K562 (cell line): ENCODE data around the gene DPEP1. TPM values are rescaled to one million over a fixed set of nuclear protein-coding genes. Genes with fewer than 3 reads are reported as not detected.

ENCODE experiments used
- CBX2 ChIP-seq: fragments of 200-600 bp; sonication (generic); IDR thresholded peaks from one replicate; pipeline ENCODE4 v1.6.1; 2012; ENCODE audit warnings: mild to moderate bottlenecking, low read length, inconsistent platforms; ENCODE audit not compliant: insufficient read depth, poor library complexity, severe bottlenecking
- ELF4 ChIP-seq: fragments of 450-650 bp; formaldehyde crosslinking; IDR thresholded peaks from 2 replicates; pipeline ENCODE4 v1.4.0; 2022; ENCODE audit warnings: missing genetic modification characterization
- HMG20A ChIP-seq: fragments of 450-650 bp; formaldehyde crosslinking; conservative IDR thresholded peaks from 2 replicates; pipeline ENCODE4 v1.4.0; 2020; ENCODE audit warnings: mild to moderate bottlenecking, mixed read lengths
- IFI16 ChIP-seq: fragments of 250-450 bp; sonication (Bioruptor Pico); IDR thresholded peaks from 2 replicates; pipeline ENCODE4 v2.1.2; 2022; ENCODE audit warnings: mild to moderate bottlenecking, inconsistent platforms
- MTF1 ChIP-seq: fragments of 250-450 bp; sonication (Bioruptor Pico); IDR thresholded peaks from 2 replicates; pipeline ENCODE4 v1.9.0; 2021; ENCODE audit warnings: moderate library complexity, mild to moderate bottlenecking, inconsistent platforms, borderline replicate concordance
- RBM39 ChIP-seq: fragments of 200-400 bp; formaldehyde crosslinking; optimal IDR thresholded peaks from 2 replicates; pipeline ENCODE3; 2018; ENCODE audit warnings: low read depth, low read length
- SIN3B ChIP-seq: fragments of 450-650 bp; IDR thresholded peaks from 2 replicates; pipeline ENCODE4 v1.6.1; 2017; ENCODE audit warnings: low read depth, mild to moderate bottlenecking, moderate library complexity
- SIRT6 ChIP-seq: IDR thresholded peaks from one replicate; pipeline ENCODE4 v1.6.1; 2012; ENCODE audit warnings: low read depth, mild to moderate bottlenecking, control low read depth, inconsistent platforms, low read length, moderate library complexity
- SMAD1 ChIP-seq: fragments of 150-350 bp; IDR thresholded peaks from 2 replicates; pipeline ENCODE4 v1.6.1; 2014; ENCODE audit warnings: low read length, low read depth; ENCODE audit not compliant: partially characterized antibody
- SMARCA5 ChIP-seq: fragments of 450-650 bp; IDR thresholded peaks from 2 replicates; pipeline ENCODE4 v1.6.1; 2016
- SRSF1 ChIP-seq: fragments of 200-400 bp; formaldehyde crosslinking; IDR thresholded peaks from 2 replicates; pipeline ENCODE4 v1.6.1; 2017; ENCODE audit warnings: mild to moderate bottlenecking, low read depth, low read length, moderate library complexity
- SRSF3 ChIP-seq: fragments of 200-400 bp; formaldehyde crosslinking; IDR thresholded peaks from 2 replicates; pipeline ENCODE4 v1.6.1; 2016; ENCODE audit warnings: mild to moderate bottlenecking, low read length, moderate library complexity; ENCODE audit not compliant: insufficient read depth
- THRAP3 ChIP-seq: fragments of 450-650 bp; IDR thresholded peaks from 2 replicates; pipeline ENCODE4 v1.6.1; 2016; ENCODE audit warnings: mild to moderate bottlenecking, inconsistent platforms, borderline replicate concordance
- ZNF124 ChIP-seq: sonication (generic); formaldehyde crosslinking; IDR thresholded peaks from 2 replicates; pipeline ENCODE4 v1.8.1; 2022; ENCODE audit warnings: missing genetic modification reagents
- ZNF311 ChIP-seq: fragments of 250-450 bp; sonication (Bioruptor Pico); IDR thresholded peaks from 2 replicates; pipeline ENCODE4 v1.4.0; 2020; ENCODE audit warnings: mild to moderate bottlenecking, moderate library complexity
- ZNF589 ChIP-seq: fragments of 200-800 bp; sonication (Bioruptor generic); IDR thresholded peaks from 2 replicates; pipeline ENCODE4 v1.6.1; 2016; ENCODE audit warnings: low read depth, missing genetic modification characterization, missing compliant biosample characterization
- ZSCAN29 ChIP-seq: fragments of 450-650 bp; IDR thresholded peaks from 2 replicates; pipeline ENCODE4 v1.6.1; 2017
- polyA plus RNA-seq, 8 experiments: library from polyadenylated mRNA; depleted of rRNA in 4 of 8; stranded (reverse) in 5 of 8; unstranded in 3 of 8; fragments of >200 nt; fragmentation: Nextera tagmentation in 2 of 8; fragmentation: Illumina TruSeq in 1 of 8; extraction: Ambion mirVana in 2 of 8; extraction: Trizol in 1 of 8; gene quantifications; 2 replicates each; pipeline versions ENCODE4 v1.2.1 to v1.2.3, GENCODE V29; 2011 to 2014; ENCODE audit warnings: inconsistent platforms in 1 of 8, missing spikeins in 1 of 8
- total RNA-seq, 7 experiments: library from RNA; depleted of rRNA in 6 of 7; stranded (reverse); fragments of >200 nt in 6 of 7; fragmentation: Illumina TruSeq in 2 of 7; extraction: Trizol in 2 of 7; gene quantifications; 2 replicates each; pipeline versions ENCODE4 v1.2.1 to v1.2.3, GENCODE V29; 2011 to 2021; ENCODE audit warnings: low replicate concordance in 1 of 7
- TF ChIP-seq, protein P1 (sequence below): fragments of 450-650 bp; conservative IDR thresholded peaks from 2 replicates; pipeline ENCODE4 v1.6.1; 2016; ENCODE audit warnings: missing genetic modification characterization, low read depth, mild to moderate bottlenecking, missing compliant biosample characterization, moderate library complexity
- TF ChIP-seq, protein P2 (sequence below): fragments of 150-350 bp; IDR thresholded peaks from 2 replicates; pipeline ENCODE4 v1.6.1; 2014; ENCODE audit warnings: low read depth, mild to moderate bottlenecking, low read length, borderline replicate concordance
- TF ChIP-seq, protein P3 (sequence below): sonication (generic); formaldehyde crosslinking; IDR thresholded peaks from 2 replicates; pipeline ENCODE4 v1.8.0; 2022; ENCODE audit warnings: mild to moderate bottlenecking, missing genetic modification reagents
- TF ChIP-seq, protein P4 (sequence below), 2 experiments: fragments of 450-650 bp in 1 of 2; sonication (generic) in 1 of 2; formaldehyde crosslinking; conservative IDR thresholded peaks; 2 replicates each; pipeline versions ENCODE4 v1.4.0 to v1.8.1; 2020 to 2022; ENCODE audit warnings: mild to moderate bottlenecking in 1 of 2, missing genetic modification reagents in 1 of 2
- TF ChIP-seq, protein P5 (sequence below): fragments of 200-800 bp; sonication (Bioruptor generic); IDR thresholded peaks from 2 replicates; pipeline ENCODE4 v1.6.1; 2017; ENCODE audit warnings: missing genetic modification characterization, missing compliant biosample characterization

Gene DPEP1
- total and polyA plus RNA-seq, 9 of the 15 experiments (the other 6 are each of a cell fraction or from before 2014, with no cell fraction given): 0.14 to 0.31 (median 0.20) TPM; not detected in 6

DNA sequence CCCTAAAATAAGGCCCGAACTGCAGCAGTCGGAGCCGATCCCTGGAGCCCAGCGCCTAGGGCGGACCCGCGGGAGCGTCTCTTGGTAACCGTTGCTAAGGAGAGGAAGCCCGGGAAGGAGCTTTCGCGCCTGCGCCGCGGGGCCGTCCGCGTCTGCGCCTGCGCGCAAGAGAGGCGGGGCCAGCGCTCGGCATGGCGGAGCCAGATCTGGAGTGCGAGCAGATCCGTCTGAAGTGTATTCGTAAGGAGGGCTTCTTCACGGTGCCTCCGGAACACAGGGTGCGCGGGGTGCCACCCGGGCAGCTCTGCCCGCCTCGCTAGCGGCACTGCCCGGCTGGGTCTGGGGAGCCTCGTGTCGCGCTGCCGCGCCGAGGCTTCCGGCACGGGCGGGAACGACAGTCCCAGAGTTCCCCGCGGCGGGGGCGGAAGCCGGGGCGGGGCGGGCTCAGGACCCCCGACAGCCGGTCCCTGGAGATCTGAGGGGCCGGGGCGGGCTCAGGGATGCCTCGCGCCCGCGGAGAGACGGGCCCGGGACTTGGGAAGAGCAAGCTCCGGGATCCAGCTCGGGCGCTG, 73.2 kb downstream of the DPEP1 start, which contains the start of gene CDK10 (continued):
- TF ChIP-seq, protein P1, sequence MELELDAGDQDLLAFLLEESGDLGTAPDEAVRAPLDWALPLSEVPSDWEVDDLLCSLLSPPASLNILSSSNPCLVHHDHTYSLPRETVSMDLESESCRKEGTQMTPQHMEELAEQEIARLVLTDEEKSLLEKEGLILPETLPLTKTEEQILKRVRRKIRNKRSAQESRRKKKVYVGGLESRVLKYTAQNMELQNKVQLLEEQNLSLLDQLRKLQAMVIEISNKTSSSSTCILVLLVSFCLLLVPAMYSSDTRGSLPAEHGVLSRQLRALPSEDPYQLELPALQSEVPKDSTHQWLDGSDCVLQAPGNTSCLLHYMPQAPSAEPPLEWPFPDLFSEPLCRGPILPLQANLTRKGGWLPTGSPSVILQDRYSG (tag): no peak
- TF ChIP-seq MTF1 (CRISPR knock-in tag) (no peak), SMARCA5 (no peak), ZNF124 (no peak), CBX2 (no peak), ZNF311 (CRISPR knock-in tag) (no peak), ELF4 (CRISPR knock-in tag) (no peak), SRSF3 (no peak), IFI16 (no peak), ZNF589 (CRISPR knock-in tag) (no peak), RBM39 (no peak), SMAD1 (no peak), SIRT6 (no peak), THRAP3 (no peak), SRSF1 (no peak), HMG20A (CRISPR knock-in tag) (no peak), ZSCAN29 (no peak), SIN3B (peak; percentile 94)
- TF ChIP-seq, protein P2, sequence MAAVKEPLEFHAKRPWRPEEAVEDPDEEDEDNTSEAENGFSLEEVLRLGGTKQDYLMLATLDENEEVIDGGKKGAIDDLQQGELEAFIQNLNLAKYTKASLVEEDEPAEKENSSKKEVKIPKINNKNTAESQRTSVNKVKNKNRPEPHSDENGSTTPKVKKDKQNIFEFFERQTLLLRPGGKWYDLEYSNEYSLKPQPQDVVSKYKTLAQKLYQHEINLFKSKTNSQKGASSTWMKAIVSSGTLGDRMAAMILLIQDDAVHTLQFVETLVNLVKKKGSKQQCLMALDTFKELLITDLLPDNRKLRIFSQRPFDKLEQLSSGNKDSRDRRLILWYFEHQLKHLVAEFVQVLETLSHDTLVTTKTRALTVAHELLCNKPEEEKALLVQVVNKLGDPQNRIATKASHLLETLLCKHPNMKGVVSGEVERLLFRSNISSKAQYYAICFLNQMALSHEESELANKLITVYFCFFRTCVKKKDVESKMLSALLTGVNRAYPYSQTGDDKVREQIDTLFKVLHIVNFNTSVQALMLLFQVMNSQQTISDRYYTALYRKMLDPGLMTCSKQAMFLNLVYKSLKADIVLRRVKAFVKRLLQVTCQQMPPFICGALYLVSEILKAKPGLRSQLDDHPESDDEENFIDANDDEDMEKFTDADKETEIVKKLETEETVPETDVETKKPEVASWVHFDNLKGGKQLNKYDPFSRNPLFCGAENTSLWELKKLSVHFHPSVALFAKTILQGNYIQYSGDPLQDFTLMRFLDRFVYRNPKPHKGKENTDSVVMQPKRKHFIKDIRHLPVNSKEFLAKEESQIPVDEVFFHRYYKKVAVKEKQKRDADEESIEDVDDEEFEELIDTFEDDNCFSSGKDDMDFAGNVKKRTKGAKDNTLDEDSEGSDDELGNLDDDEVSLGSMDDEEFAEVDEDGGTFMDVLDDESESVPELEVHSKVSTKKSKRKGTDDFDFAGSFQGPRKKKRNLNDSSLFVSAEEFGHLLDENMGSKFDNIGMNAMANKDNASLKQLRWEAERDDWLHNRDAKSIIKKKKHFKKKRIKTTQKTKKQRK: no peak
- TF ChIP-seq, protein P3, sequence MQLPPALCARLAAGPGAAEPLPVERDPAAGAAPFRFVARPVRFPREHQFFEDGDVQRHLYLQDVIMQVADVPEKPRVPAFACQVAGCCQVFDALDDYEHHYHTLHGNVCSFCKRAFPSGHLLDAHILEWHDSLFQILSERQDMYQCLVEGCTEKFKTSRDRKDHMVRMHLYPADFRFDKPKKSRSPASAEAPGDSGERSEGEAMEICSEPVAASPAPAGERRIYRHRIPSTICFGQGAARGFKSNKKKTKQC (CRISPR knock-in tag): peak; percentile 50; the same call in 1 of the 2 replicates
- TF ChIP-seq, protein P4, sequence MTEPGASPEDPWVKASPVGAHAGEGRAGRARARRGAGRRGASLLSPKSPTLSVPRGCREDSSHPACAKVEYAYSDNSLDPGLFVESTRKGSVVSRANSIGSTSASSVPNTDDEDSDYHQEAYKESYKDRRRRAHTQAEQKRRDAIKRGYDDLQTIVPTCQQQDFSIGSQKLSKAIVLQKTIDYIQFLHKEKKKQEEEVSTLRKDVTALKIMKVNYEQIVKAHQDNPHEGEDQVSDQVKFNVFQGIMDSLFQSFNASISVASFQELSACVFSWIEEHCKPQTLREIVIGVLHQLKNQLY (CRISPR knock-in tag; conservative IDR thresholded peaks at IDR 0.05): no peak
- TF ChIP-seq, protein P5, sequence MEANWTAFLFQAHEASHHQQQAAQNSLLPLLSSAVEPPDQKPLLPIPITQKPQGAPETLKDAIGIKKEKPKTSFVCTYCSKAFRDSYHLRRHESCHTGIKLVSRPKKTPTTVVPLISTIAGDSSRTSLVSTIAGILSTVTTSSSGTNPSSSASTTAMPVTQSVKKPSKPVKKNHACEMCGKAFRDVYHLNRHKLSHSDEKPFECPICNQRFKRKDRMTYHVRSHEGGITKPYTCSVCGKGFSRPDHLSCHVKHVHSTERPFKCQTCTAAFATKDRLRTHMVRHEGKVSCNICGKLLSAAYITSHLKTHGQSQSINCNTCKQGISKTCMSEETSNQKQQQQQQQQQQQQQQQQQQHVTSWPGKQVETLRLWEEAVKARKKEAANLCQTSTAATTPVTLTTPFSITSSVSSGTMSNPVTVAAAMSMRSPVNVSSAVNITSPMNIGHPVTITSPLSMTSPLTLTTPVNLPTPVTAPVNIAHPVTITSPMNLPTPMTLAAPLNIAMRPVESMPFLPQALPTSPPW (CRISPR knock-in tag): peak; percentile 75
